Epithelial cell of proximal tubule (primary cell): ENCODE measurements around the gene IFNB1. TPM values are rescaled to one million over a fixed set of nuclear protein-coding genes. Genes with fewer than 3 reads are reported as not detected.
A peak's percentile ranks its signal among the peaks of the same experiment; 100 is the strongest.

Experiments
- DNase-seq: peaks from one replicate; pipeline ENCODE4 v3.0.0-alpha.2; 2011; ENCODE audit warnings: low read depth
- H3K4me3 ChIP-seq: 2 replicates; pipeline ENCODE4 v1.5.1; 2011; ENCODE audit warnings: low read depth, mild to moderate bottlenecking, low read length
- total RNA-seq: library from RNA; depleted of rRNA; stranded (reverse); fragments of >200 nt; gene quantifications from 2 replicates; pipeline ENCODE4 v1.2.3, GENCODE V29; 2015
- TF ChIP-seq, protein P1 (sequence below): conservative IDR thresholded peaks from 2 replicates; pipeline ENCODE4 v1.5.1; 2012; ENCODE audit warnings: low read depth, mild to moderate bottlenecking, low read length

The IFNB1 gene
- total RNA-seq, 1 donor from 2014 or later, result not detected

DNA sequence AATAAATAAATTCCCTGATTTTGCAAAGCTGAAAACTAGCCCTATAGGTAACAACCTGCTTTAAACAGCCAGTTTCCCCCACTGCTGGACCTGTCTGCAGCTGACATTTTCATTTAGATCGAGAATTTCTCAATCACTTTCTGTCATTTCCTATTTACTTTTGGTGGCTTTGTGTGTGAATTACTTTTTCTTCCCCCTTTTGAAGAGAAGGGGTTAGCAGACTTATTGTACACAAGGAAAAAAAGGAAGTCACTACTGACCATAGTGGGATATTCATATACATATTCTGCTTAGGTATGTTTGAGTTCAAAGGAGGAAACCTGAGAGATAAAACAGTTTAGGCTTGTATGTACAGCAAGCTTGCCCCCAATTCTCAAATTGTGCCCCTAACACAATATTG is 27.0 kb upstream of the IFNB1 start:
- DNase-seq, result no peak
- TF ChIP-seq, protein P1, sequence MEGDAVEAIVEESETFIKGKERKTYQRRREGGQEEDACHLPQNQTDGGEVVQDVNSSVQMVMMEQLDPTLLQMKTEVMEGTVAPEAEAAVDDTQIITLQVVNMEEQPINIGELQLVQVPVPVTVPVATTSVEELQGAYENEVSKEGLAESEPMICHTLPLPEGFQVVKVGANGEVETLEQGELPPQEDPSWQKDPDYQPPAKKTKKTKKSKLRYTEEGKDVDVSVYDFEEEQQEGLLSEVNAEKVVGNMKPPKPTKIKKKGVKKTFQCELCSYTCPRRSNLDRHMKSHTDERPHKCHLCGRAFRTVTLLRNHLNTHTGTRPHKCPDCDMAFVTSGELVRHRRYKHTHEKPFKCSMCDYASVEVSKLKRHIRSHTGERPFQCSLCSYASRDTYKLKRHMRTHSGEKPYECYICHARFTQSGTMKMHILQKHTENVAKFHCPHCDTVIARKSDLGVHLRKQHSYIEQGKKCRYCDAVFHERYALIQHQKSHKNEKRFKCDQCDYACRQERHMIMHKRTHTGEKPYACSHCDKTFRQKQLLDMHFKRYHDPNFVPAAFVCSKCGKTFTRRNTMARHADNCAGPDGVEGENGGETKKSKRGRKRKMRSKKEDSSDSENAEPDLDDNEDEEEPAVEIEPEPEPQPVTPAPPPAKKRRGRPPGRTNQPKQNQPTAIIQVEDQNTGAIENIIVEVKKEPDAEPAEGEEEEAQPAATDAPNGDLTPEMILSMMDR, result no peak
- no peak overlapping the region for H3K4me3 ChIP-seq

DNA sequence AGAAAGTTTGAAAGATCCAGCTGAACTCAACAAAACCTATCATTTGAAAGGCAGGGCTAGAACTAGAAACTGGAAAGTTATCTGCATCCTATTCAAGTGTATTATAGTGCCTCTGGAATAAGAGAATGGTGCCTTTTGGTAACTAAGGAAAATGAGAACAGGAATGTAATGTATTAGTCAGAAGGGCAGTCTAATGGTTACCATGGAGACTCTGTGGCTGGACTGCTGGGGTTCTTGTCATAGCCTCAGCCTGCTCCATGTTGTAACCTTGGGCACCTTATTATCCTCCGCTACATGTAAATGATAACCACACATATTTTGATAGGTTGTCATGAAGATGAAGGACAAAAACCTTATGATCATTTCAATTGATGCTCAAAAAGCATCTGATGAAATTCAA is 24.6 kb upstream of the IFNB1 start:
- TF ChIP-seq, protein P1, result no peak
- no peak for DNase-seq

DNA sequence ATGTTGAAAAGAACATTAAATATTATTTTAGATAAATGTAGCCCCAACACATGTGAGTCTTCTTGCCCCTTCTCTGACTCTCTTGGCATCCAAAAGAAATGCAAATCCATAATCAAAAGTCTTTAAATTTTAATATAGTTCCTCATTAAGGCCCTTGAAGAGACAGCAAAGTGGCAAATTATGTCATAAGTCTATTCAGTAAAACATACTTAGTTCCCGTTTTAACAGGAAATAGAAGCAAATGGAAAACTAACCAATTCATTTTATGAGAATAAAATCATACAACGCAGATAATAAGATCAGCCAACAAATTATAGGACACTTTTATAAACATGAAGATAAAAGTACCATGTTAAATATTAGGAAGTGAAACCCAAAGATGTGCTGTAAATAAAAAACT is 20.1 kb upstream of the IFNB1 start:
- no peak for DNase-seq
- TF ChIP-seq, protein P1, result no peak
- no peak overlapping the region for H3K4me3 ChIP-seq

More for the DNA sequence above, 24.6 kb upstream of the IFNB1 start:
- H3K4me3 ChIP-seq, result no peak overlapping the region

DNA sequence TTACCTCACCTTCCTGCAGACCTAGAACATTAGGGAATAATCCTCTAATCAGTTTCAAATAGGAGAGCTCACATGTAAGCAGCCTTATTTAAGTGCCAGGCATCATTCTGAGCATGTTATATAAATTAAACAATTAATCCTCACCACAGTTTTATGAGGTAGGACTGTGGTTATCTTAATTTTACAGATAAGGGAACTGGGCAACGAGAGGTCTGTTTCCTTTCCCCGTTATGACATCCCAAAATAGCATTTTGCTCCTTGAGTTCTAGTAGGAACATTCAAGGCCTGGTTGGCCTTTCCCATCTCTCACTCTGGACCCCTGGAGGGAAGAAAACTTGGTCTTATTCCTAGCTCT is 19.1 kb upstream of the IFNB1 start:
- TF ChIP-seq, protein P1, result no peak
- no peak for DNase-seq
- no peak overlapping the region for H3K4me3 ChIP-seq

DNA sequence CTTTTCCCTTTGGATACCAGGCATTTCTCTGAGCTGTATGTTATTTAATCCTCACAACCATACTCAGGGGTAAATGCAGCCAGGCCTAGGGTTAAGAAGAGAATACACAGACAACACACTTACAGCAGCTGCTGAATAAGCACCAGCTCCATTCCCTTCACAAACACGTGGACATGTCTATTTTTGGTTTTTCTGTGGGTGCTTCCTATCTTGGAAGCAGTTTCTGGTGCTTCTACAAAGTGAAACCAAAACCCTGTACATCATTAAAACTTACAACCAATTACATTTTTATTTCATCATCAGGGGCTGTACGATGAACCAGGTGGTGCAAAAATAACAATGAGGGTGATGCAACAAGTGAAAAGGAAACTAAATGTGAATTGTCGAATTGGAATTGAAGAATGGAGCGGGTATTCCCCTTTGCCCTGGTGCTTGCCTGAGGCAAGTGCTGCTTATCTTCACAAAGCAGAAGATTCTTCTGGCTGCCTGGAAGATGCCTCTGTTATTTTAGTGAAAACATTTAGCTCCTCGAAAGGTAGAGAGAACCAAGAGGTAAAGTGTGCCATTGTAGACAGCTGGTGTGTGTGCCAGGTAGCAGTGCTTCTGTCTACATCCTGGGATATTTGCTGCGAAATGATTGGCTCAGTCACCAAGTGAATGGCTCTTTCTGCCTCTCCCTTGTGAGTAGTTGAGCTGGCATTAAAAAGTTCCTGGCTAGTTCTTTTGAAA is 18.6 kb upstream of the IFNB1 start:
- peak overlapping the region; percentile 19 for H3K4me3 ChIP-seq
- TF ChIP-seq, protein P1, result no peak
- DNase-seq, result peak; percentile 27

DNA sequence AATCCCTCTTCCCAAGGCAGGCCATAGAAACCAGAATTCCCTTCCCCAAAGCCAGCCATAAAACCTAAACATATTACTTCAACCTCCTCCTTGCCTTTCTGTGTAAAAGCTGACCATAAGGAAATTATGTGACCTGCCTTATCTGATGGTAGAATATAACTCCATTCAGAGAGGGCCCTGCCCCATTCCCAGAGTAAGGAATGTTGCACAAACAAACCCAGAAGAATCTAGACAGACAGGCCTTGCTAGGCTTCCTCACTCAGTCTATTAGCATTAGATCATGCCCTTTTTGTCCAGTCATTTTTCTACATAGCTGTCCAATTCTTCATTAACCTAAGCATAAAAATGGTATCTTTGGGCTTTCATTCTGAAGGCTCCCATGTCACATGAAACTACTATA is 17.8 kb upstream of the IFNB1 start:
- TF ChIP-seq, protein P1, result no peak
- DNase-seq, result no peak
- H3K4me3 ChIP-seq, result no peak overlapping the region

DNA sequence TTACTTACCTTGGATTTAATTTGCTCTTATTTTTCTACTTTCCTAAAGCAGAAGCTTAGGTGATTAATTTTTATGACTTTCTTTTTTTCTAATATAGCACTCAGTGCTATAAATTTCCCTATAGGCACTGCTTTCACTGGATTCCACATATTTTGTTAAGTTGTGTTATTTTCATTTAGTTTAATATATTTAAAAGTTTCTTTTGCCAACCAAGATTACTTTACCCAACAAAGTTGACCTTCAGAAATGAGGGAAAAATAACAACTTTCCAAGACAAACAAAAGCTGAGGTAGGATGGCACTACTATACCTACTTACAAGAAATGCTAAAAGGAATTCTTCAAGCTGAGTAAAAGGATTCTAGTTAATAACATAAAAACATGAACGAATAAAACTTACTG is 8.8 kb upstream of the IFNB1 start:
- TF ChIP-seq, protein P1, result no peak
- no peak overlapping the region for H3K4me3 ChIP-seq
- DNase-seq, result no peak
